IMR-90 (cell line): ENCODE measurements around the gene PRKAR1B. TPM values are rescaled to one million over a fixed set of nuclear protein-coding genes. Genes with fewer than 3 reads are reported as not detected.

Experiments
- ATAC-seq: fragments of 200-7000 bp; cut with Tn5 transposase; 2 replicates; pipeline ENCODE4 v1.9.1; 2020; ENCODE audit warnings: low read depth, mild to moderate bottlenecking, moderate library complexity
- BruUV-seq: library from RNA; stranded (reverse); fragments of 400-500 nt; replicated peaks from 2 replicates; lab custom pipeline; 2021; lab: Mats Ljungman, UMichigan
- CTCF ChIA-PET: fragments of 300-600 bp; formaldehyde crosslinking; extraction: SDS; loops from one replicate; lab custom pipeline; 2021; ENCODE audit warnings: antibody characterized with exemption; lab: Yijun Ruan, JAX
- POLR2A ChIA-PET: fragments of 300-600 bp; sonication (Branson Sonifier 250); formaldehyde crosslinking; loops from one replicate; lab custom pipeline; 2022; ENCODE audit warnings: antibody characterized with exemption; ENCODE audit not compliant: unreplicated experiment; lab: Charles Lee
- DNase-seq: peaks from one replicate; pipeline ENCODE4 v3.0.0; 2013
- H2AFZ ChIP-seq: replicated peaks from 2 replicates; pipeline ENCODE3; 2013; ENCODE audit warnings: low read length, mild to moderate bottlenecking; ENCODE audit not compliant: poor library complexity
- H2AK5ac ChIP-seq: 2 replicates; pipeline ENCODE4 v1.6.1; 2013; ENCODE audit warnings: low read depth, low read length, inconsistent platforms
- H2AK9ac ChIP-seq: replicated peaks from 2 replicates; pipeline ENCODE3; 2013; ENCODE audit warnings: mild to moderate bottlenecking, low read depth, low read length, moderate library complexity; ENCODE audit not compliant: poor library complexity
- H2BK120ac ChIP-seq: 2 replicates; pipeline ENCODE4 v1.6.1; 2013; ENCODE audit warnings: low read depth, low read length, inconsistent platforms
- H2BK15ac ChIP-seq: 3 replicates; pipeline ENCODE4 v1.6.1; 2013; ENCODE audit warnings: low read depth, low read length, inconsistent platforms
- H2BK20ac ChIP-seq: 2 replicates; pipeline ENCODE4 v1.6.1; 2013; ENCODE audit warnings: low read depth, mild to moderate bottlenecking, inconsistent platforms, low read length, moderate library complexity
- H2BK5ac ChIP-seq: 2 replicates; pipeline ENCODE4 v1.6.1; 2013; ENCODE audit warnings: mild to moderate bottlenecking, low read depth, low read length, inconsistent platforms; ENCODE audit not compliant: poor library complexity, severe bottlenecking
- H3K14ac ChIP-seq: replicated peaks from 2 replicates; pipeline ENCODE4 v1.6.1; 2013; ENCODE audit warnings: low read depth, low read length, inconsistent platforms
- H3K18ac ChIP-seq: 2 replicates; pipeline ENCODE4 v1.6.1; 2013; ENCODE audit warnings: low read depth, low read length, control low read depth
- H3K23ac ChIP-seq: 2 replicates; pipeline ENCODE4 v1.6.1; 2013; ENCODE audit warnings: low read depth, low read length, inconsistent platforms
- H3K27ac ChIP-seq: 2 replicates; pipeline ENCODE4 v1.5.1; 2013; ENCODE audit warnings: mild to moderate bottlenecking, control low read depth, low read length; ENCODE audit not compliant: insufficient read depth
- H3K27me3 ChIP-seq: 2 replicates; pipeline ENCODE4 v1.6.1; 2013; ENCODE audit warnings: low read length; ENCODE audit not compliant: control insufficient read depth, insufficient read depth
- H3K36me3 ChIP-seq: 2 replicates; pipeline ENCODE4 v1.6.1; 2013; ENCODE audit warnings: low read length, mixed read lengths; ENCODE audit not compliant: control insufficient read depth, insufficient read depth
- H3K4ac ChIP-seq: 2 replicates; pipeline ENCODE4 v1.6.1; 2013; ENCODE audit warnings: low read depth, low read length, inconsistent platforms
- H3K4me1 ChIP-seq: 2 replicates; pipeline ENCODE4 v1.6.1; 2013; ENCODE audit warnings: low read length, mixed read lengths; ENCODE audit not compliant: control insufficient read depth, insufficient read depth
- H3K4me2 ChIP-seq: 2 replicates; pipeline ENCODE4 v1.6.1; 2013; ENCODE audit warnings: low read depth, mild to moderate bottlenecking, control low read depth, low read length, moderate library complexity
- H3K4me3 ChIP-seq: 2 replicates; pipeline ENCODE4 v1.5.1; 2013; ENCODE audit warnings: low read depth, mild to moderate bottlenecking, control low read depth, low read length, moderate library complexity; ENCODE audit not compliant: insufficient read depth
- H3K56ac ChIP-seq: 2 replicates; pipeline ENCODE4 v1.6.1; 2013; ENCODE audit warnings: low read length, inconsistent platforms; ENCODE audit not compliant: insufficient read depth; ENCODE audit errors: extremely low read depth
- H3K79me1 ChIP-seq, 2 experiments: 2 replicates each; pipeline ENCODE4 v1.6.1; 2013; ENCODE audit warnings: low read length in 2 of 2, inconsistent platforms in 1 of 2, low read depth in 1 of 2
- H3K9ac ChIP-seq: 2 replicates; pipeline ENCODE4 v1.6.1; 2013; ENCODE audit warnings: low read depth, low read length, control low read depth
- H3K9me1 ChIP-seq: 2 replicates; pipeline ENCODE4 v1.6.1; 2013; ENCODE audit warnings: low read length, inconsistent platforms; ENCODE audit not compliant: insufficient read depth
- H3K9me3 ChIP-seq: 2 replicates; pipeline ENCODE4 v1.6.1; 2013; ENCODE audit warnings: low read length; ENCODE audit not compliant: control insufficient read depth, insufficient read depth
- H4K20me1 ChIP-seq: 2 replicates; pipeline ENCODE4 v1.6.1; 2013; ENCODE audit warnings: low read length, inconsistent platforms; ENCODE audit not compliant: insufficient read depth
- H4K5ac ChIP-seq: 2 replicates; pipeline ENCODE4 v1.6.1; 2013; ENCODE audit warnings: mild to moderate bottlenecking, low read depth, low read length, control low read depth
- H4K8ac ChIP-seq, 2 experiments: 2 replicates each; pipeline ENCODE4 v1.6.1; 2013; ENCODE audit warnings: low read depth in 2 of 2, low read length in 2 of 2, control low read depth in 1 of 2, inconsistent platforms in 1 of 2
- H4K91ac ChIP-seq: 2 replicates; pipeline ENCODE4 v1.6.1; 2013; ENCODE audit warnings: low read depth, low read length, inconsistent platforms; ENCODE audit not compliant: insufficient read depth
- BHLHE40 ChIP-seq: fragments of 150-350 bp; IDR thresholded peaks from 2 replicates; pipeline ENCODE4 v1.6.1; 2016; ENCODE audit warnings: mild to moderate bottlenecking, low read depth, low read length
- CEBPB ChIP-seq: IDR thresholded peaks from 2 replicates; pipeline ENCODE4 v1.6.1; 2012; ENCODE audit warnings: low read depth, low read length, improper control_type of control experiment
- CHD1 ChIP-seq: IDR thresholded peaks from 2 replicates; pipeline ENCODE4 v1.6.1; 2012; ENCODE audit warnings: low read depth, low read length, improper control_type of control experiment
- FOS ChIP-seq: fragments of 150-350 bp; IDR thresholded peaks from 2 replicates; pipeline ENCODE4 v1.6.1; 2016; ENCODE audit warnings: low read depth, low read length
- MAFK ChIP-seq: IDR thresholded peaks from 2 replicates; pipeline ENCODE4 v1.6.1; 2012; ENCODE audit warnings: low read depth, low read length, improper control_type of control experiment
- MAZ ChIP-seq: IDR thresholded peaks from 2 replicates; pipeline ENCODE4 v1.6.1; 2012; ENCODE audit warnings: low read depth, mild to moderate bottlenecking, low read length, improper control_type of control experiment, moderate library complexity, borderline replicate concordance
- MXI1 ChIP-seq: IDR thresholded peaks from 2 replicates; pipeline ENCODE4 v1.6.1; 2012; ENCODE audit warnings: low read depth, mild to moderate bottlenecking, low read length, moderate library complexity, borderline replicate concordance
- NFE2L2 ChIP-seq: fragments of 150-350 bp; IDR thresholded peaks from 2 replicates; pipeline ENCODE4 v1.6.1; 2016; ENCODE audit warnings: low read depth, mild to moderate bottlenecking, low read length
- POLR2A ChIP-seq: IDR thresholded peaks from 2 replicates; pipeline ENCODE4 v1.6.1; 2012; ENCODE audit warnings: mild to moderate bottlenecking, low read depth, low read length
- RAD21 ChIP-seq: IDR thresholded peaks from 2 replicates; pipeline ENCODE4 v1.6.1; 2012; ENCODE audit warnings: low read length, improper control_type of control experiment
- RCOR1 ChIP-seq: IDR thresholded peaks from 2 replicates; pipeline ENCODE4 v1.6.1; 2012; ENCODE audit warnings: mild to moderate bottlenecking, low read length, improper control_type of control experiment; ENCODE audit not compliant: insufficient replicate concordance
- RFX5 ChIP-seq: IDR thresholded peaks from 2 replicates; pipeline ENCODE4 v1.8.0; 2012; ENCODE audit warnings: low read depth, mild to moderate bottlenecking, low read length, moderate library complexity
- SMC3 ChIP-seq: fragments of 150-350 bp; IDR thresholded peaks from 2 replicates; pipeline ENCODE4 v1.6.1; 2016; ENCODE audit warnings: low read depth, mild to moderate bottlenecking, antibody characterized with exemption, low read length, moderate library complexity
- WGBS, 2 experiments: methylation state at CpG; one replicate each; pipeline versions ENCODE4 v1.1.5 to v1.1.7; 2013; ENCODE audit warnings: missing lambda C conversion rate in 2 of 2; ENCODE audit not compliant: insufficient read length in 1 of 2; ENCODE audit errors: extremely low coverage in 2 of 2; 5-methylcytosine and 5-hydroxymethylcytosine counted together
- dilution Hi-C: fragments of 300-500 bp; cut with HindIII; formaldehyde crosslinking; loops from one replicate; pipeline ENCODE4 v1.14.3; 2018; ENCODE audit warnings: low sequenced_read_pairs; ENCODE audit not compliant: unreplicated experiment
- in situ Hi-C: fragments of 300-500 bp; cut with MboI; formaldehyde crosslinking; loops from 3 replicates; pipeline ENCODE4 v1.14.3; 2019; ENCODE audit warnings: low sequenced_read_pairs, inconsistent platforms, mixed read lengths
- intact Hi-C: fragments of 100-400 bp; cut with micrococcal nuclease; formaldehyde crosslinking; loops from 2 replicates; pipeline ENCODE4 v1.10.0; 2022
- polyA plus RNA-seq, 3 experiments: library from polyadenylated mRNA; depleted of rRNA; stranded (reverse); fragments of >200 nt; gene quantifications; 2 replicates each; pipeline ENCODE4 v1.2.3, GENCODE V29; 2012; ENCODE audit warnings: low replicate concordance in 1 of 3
- total RNA-seq: library from RNA; depleted of rRNA; stranded (reverse); fragments of >200 nt; gene quantifications from 2 replicates; pipeline ENCODE4 v1.2.3, GENCODE V29; 2012
- TF ChIP-seq, protein P1 (sequence below): fragments of 150-350 bp; IDR thresholded peaks from 2 replicates; pipeline ENCODE4 v1.6.1; 2017; ENCODE audit warnings: mild to moderate bottlenecking, antibody characterized with exemption, low read length, low read depth
- TF ChIP-seq, protein P2 (sequence below): conservative IDR thresholded peaks from 2 replicates; pipeline ENCODE4 v1.5.1; 2012; ENCODE audit warnings: mild to moderate bottlenecking, low read depth, low read length, improper control_type of control experiment
- TF ChIP-seq, protein P3 (sequence below): fragments of 150-350 bp; IDR thresholded peaks from 2 replicates; pipeline ENCODE4 v1.6.1; 2016; ENCODE audit warnings: low read depth, mild to moderate bottlenecking, low read length, moderate library complexity, borderline replicate concordance

The PRKAR1B gene
- total and polyA plus RNA-seq, 2 of the 4 experiments (the other 2 are of a cell fraction) = 15.2 to 20.2 TPM

DNA sequence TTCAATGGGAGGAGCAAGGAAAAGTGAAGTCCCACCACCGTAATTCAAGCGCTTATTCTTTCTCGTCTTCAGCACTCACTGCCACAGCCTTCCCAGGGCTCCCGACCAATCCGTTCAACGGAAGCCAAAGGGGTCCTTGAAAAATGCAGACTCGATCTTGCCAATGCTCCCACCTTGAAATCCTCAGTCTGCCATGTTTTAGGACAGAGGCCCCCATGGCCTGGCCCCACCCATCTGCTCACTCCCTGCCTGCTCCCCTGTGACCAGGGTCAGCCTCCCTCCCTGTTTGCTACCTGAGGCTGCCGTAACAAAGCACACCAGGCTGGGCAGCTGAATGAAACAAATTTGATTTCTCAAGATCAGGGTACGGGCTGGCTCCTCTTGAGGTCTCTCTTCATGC, 3.5 kb downstream of the PRKAR1B start:
- no peak overlapping the region for H2AK5ac ChIP-seq
- in situ Hi-C loops (no loop called here), dilution Hi-C loops (no loop called here)

More for the DNA sequence above, 3.5 kb downstream of the PRKAR1B start:
- Histone ChIP-seq H3K4me3 (no peak overlapping the region), H3K4me2 (no peak overlapping the region), H2BK120ac (no peak overlapping the region), H2BK5ac (no peak overlapping the region), H3K23ac (no peak overlapping the region), H3K56ac (no peak overlapping the region), H4K20me1 (peaks cover 3% of the 10 kb centered on the region), H3K14ac (no peak overlapping the region), H4K91ac (no peak overlapping the region), H2BK15ac (no peak overlapping the region), H3K79me1 (peaks cover 13 to 29% of the 10 kb centered on the region in 2 experiments), H3K27me3 (no peaks in the 10 kb centered on the region), H4K8ac (no peak overlapping the region), H3K4me1 (peaks cover 17% of the 10 kb centered on the region), H3K9me3 (peaks cover 2% of the 10 kb centered on the region; the same call in 1 of the 2 replicates), H2BK20ac (no peak overlapping the region), H3K9ac (no peak overlapping the region), H3K27ac (no peak overlapping the region), H2AFZ (no peak overlapping the region), H3K9me1 (peaks cover 2% of the 10 kb centered on the region; the same call in 1 of the 2 replicates), H3K36me3 (peaks cover 3% of the 10 kb centered on the region; the same call in 1 of the 2 replicates), H4K5ac (no peak overlapping the region), H2AK9ac (peak overlapping the region; percentile 31), H3K18ac (no peak overlapping the region), H3K4ac (no peak overlapping the region)
- 98% methylated on average over 5 of the region's 9 CpGs; no CpG with 5 or more reads in 1 of the 2 experiments for WGBS, 2 experiments
- ATAC-seq (no peak), DNase-seq (no peak)
- CTCF ChIA-PET = no interaction called here
- BruUV-seq = no TSS peak
- TF ChIP-seq BHLHE40 = no peak
- TF ChIP-seq, protein P1, sequence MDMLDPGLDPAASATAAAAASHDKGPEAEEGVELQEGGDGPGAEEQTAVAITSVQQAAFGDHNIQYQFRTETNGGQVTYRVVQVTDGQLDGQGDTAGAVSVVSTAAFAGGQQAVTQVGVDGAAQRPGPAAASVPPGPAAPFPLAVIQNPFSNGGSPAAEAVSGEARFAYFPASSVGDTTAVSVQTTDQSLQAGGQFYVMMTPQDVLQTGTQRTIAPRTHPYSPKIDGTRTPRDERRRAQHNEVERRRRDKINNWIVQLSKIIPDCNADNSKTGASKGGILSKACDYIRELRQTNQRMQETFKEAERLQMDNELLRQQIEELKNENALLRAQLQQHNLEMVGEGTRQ = no peak
- TF ChIP-seq SMC3 = no peak
- TF ChIP-seq RFX5 = no peak
- TF ChIP-seq POLR2A = no peak
- no peak for TF ChIP-seq MAFK
- no peak for TF ChIP-seq MXI1
- no peak for TF ChIP-seq CHD1
- TF ChIP-seq CEBPB = no peak
- no peak for TF ChIP-seq MAZ
- TF ChIP-seq NFE2L2 = no peak
- TF ChIP-seq FOS = no peak
- TF ChIP-seq RCOR1 = no peak
- TF ChIP-seq, protein P2, sequence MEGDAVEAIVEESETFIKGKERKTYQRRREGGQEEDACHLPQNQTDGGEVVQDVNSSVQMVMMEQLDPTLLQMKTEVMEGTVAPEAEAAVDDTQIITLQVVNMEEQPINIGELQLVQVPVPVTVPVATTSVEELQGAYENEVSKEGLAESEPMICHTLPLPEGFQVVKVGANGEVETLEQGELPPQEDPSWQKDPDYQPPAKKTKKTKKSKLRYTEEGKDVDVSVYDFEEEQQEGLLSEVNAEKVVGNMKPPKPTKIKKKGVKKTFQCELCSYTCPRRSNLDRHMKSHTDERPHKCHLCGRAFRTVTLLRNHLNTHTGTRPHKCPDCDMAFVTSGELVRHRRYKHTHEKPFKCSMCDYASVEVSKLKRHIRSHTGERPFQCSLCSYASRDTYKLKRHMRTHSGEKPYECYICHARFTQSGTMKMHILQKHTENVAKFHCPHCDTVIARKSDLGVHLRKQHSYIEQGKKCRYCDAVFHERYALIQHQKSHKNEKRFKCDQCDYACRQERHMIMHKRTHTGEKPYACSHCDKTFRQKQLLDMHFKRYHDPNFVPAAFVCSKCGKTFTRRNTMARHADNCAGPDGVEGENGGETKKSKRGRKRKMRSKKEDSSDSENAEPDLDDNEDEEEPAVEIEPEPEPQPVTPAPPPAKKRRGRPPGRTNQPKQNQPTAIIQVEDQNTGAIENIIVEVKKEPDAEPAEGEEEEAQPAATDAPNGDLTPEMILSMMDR = no peak
- TF ChIP-seq RAD21 = no peak
- TF ChIP-seq, protein P3, sequence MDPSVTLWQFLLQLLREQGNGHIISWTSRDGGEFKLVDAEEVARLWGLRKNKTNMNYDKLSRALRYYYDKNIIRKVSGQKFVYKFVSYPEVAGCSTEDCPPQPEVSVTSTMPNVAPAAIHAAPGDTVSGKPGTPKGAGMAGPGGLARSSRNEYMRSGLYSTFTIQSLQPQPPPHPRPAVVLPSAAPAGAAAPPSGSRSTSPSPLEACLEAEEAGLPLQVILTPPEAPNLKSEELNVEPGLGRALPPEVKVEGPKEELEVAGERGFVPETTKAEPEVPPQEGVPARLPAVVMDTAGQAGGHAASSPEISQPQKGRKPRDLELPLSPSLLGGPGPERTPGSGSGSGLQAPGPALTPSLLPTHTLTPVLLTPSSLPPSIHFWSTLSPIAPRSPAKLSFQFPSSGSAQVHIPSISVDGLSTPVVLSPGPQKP = no peak
- intact Hi-C loops = no loop called here
- POLR2A ChIA-PET = no interaction called here
